Panc1 (cell line): ENCODE results near the gene ST3GAL2.

ENCODE experiments used
- CTCF ChIP-seq: fragments of 450-650 bp; IDR thresholded peaks from 2 replicates; pipeline ENCODE4 v1.5.1; 2017; ENCODE audit warnings: mild to moderate bottlenecking
- POLR2AphosphoS5 ChIP-seq: IDR thresholded peaks from 2 replicates; pipeline ENCODE4 v1.6.1; 2012; ENCODE audit warnings: mild to moderate bottlenecking, low read depth, low read length, moderate library complexity
- REST ChIP-seq, 2 experiments: IDR thresholded peaks; 2 replicates each; pipeline ENCODE4 v1.6.1; 2011 to 2012; ENCODE audit warnings: low read depth in 2 of 2, control low read depth in 1 of 2, low read length in 1 of 2, mild to moderate bottlenecking in 1 of 2, moderate library complexity in 1 of 2; ENCODE audit not compliant: insufficient read depth in 1 of 2
- SIN3A ChIP-seq: IDR thresholded peaks from 2 replicates; pipeline ENCODE4 v1.6.1; 2012; ENCODE audit warnings: low read depth, mild to moderate bottlenecking, low read length, moderate library complexity, borderline replicate concordance; ENCODE audit not compliant: insufficient read depth
- TCF7L2 ChIP-seq: IDR thresholded peaks from 2 replicates; pipeline ENCODE4 v1.6.1; 2011; ENCODE audit warnings: mild to moderate bottlenecking, low read depth, low read length, inconsistent platforms

DNA sequence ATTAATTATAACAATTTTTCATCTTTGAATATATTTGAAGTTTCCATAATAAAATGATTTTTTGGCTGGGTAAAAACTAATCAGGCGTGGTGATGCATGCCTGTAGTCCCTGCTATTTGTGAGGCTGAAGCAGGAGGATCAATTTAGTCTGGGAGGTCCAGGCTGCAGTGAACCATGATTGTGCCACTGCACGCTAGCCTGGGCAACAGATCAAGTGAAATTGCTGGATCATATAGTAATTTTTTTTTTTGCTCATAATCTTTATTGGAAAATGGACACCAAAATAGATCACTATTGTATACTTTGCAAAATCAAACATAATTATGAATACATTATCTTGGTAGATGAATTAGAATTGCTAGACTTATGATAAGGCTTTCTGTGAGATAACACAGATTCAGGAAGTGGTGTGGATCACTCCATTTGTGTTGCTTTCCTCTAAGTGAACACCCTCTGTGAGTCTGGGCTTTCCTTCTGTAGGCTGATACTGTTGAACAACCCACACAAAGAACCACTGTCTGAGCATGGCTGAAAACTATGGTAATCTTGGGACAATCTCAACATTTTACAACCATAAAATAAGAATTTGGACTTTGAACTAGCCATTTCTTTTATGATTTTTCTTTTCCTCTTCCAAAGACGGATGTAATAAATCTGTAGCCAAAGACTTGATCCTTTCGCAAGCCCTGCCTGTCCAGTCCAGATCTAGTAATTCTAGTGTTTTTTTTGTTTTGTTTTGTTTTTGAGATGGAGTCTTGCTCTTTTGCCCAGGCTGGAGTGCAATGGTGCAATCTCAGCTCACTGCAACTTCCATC, 5.6 kb upstream of the ST3GAL2 start:
- TF ChIP-seq REST (IDR thresholded peaks at IDR 0.05; ENCODE audit: insufficient read depth in 1 of 2, low read depth in 2 of 2, low read length in 1 of 2): no peak
- TF ChIP-seq CTCF: no peak
- TF ChIP-seq POLR2AphosphoS5: no peak
- no peak for TF ChIP-seq SIN3A
- no peak for TF ChIP-seq TCF7L2
